IPS-NIHi7 (cell line): ENCODE results near the gene B3GNT5.
"Not testable (repeated sequence)": the region's sequence is repeated elsewhere in the genome, so short reads cannot be mapped to it uniquely, and the experiment has no call there.

ENCODE experiments used
- DNase-seq: peaks from one replicate; pipeline ENCODE4 v3.0.0; 2012; ENCODE audit warnings: mixed read lengths; ENCODE audit errors: extremely low spot score

The B3GNT5 gene

GRCh38 chr3:183230251-183230650, 22.8 kb upstream of the B3GNT5 start:
- not testable (repeated sequence) for DNase-seq

GRCh38 chr3:183230826-183231225, 22.2 kb upstream of the B3GNT5 start:
- no peak for DNase-seq

GRCh38 chr3:183233966-183234365, 19.1 kb upstream of the B3GNT5 start:
- no peak for DNase-seq

GRCh38 chr3:183239046-183239445, 14.0 kb upstream of the B3GNT5 start:
- DNase-seq = no peak

- no peak for DNase-seq
These were observed 10.6 kb upstream of the B3GNT5 start for GRCh38 chr3:183242431-183242830.

GRCh38 chr3:183244219-183244618, 8.8 kb upstream of the B3GNT5 start:
- DNase-seq = no peak

GRCh38 chr3:183244981-183245476, 8.0 kb upstream of the B3GNT5 start:
- no peak for DNase-seq

GRCh38 chr3:183247011-183247589, 6.0 kb upstream of the B3GNT5 start:
- DNase-seq = no peak

- no peak for DNase-seq
These were observed 3.9 kb upstream of the B3GNT5 start for GRCh38 chr3:183249006-183249718.

GRCh38 chr3:183252118-183252782, 803 bp upstream of the B3GNT5 start:
- no peak for DNase-seq

- DNase-seq = peak; percentile 37
These were observed 754 bp downstream of the B3GNT5 start for GRCh38 chr3:183253528-183254486.

GRCh38 chr3:183254487-183255347, 1.7 kb downstream of the B3GNT5 start:
- no peak for DNase-seq

GRCh38 chr3:183255348-183255730, 2.3 kb downstream of the B3GNT5 start:
- DNase-seq = no peak

GRCh38 chr3:183259087-183259486, 6.0 kb downstream of the B3GNT5 start:
- DNase-seq = no peak

- no peak for DNase-seq
These were observed 6.6 kb downstream of the B3GNT5 start for GRCh38 chr3:183259621-183260020.

- no peak for DNase-seq
These were observed 7.3 kb downstream of the B3GNT5 start for GRCh38 chr3:183260167-183260904.

GRCh38 chr3:183261151-183261724, 8.2 kb downstream of the B3GNT5 start:
- no peak for DNase-seq

GRCh38 chr3:183262875-183263378, 9.9 kb downstream of the B3GNT5 start:
- no peak for DNase-seq

- no peak for DNase-seq
These were observed 11.2 kb downstream of the B3GNT5 start for GRCh38 chr3:183264268-183264667.
